Measurements from ENCODE around the gene FREM1.

- TF ChIP-seq CTCF (IDR thresholded peaks at IDR 0.05) (no peak), POLR2A (IDR thresholded peaks at IDR 0.05) (no peak), POLR2AphosphoS5 (IDR thresholded peaks at IDR 0.05; ENCODE audit: insufficient read depth in 1 of 2, low read depth in 1 of 2) (no peak)
Observed at GRCh38 chr9:14836885-14837284, 73.3 kb downstream of the FREM1 start.
